ENCODE data around the gene SLC7A10.

SLC7A10 gene

GRCh38 chr19:33208371-33208895 lies 17.2 kb downstream of the SLC7A10 start:
- H3K4me2 ChIP-seq (ENCODE audit: low read depth, low read length): no peak overlapping the region
- H3K36me3 ChIP-seq (replicated peaks; ENCODE audit: insufficient read depth, low read length): no peaks in the 10 kb centered on the region
- no peaks in the 10 kb centered on the region for H3K79me2 ChIP-seq (ENCODE audit: low read length)
- H4K20me1 ChIP-seq (ENCODE audit: insufficient read depth, low read length): no peaks in the 10 kb centered on the region
- H3K27ac ChIP-seq (ENCODE audit: low read length): no peak overlapping the region
- H2AFZ ChIP-seq (ENCODE audit: low read length): no peak overlapping the region
- H3K9me2 ChIP-seq (replicated peaks; ENCODE audit: insufficient read depth, low read length): no peaks in the 10 kb centered on the region
- H3F3A ChIP-seq (ENCODE audit: insufficient read depth, low read length): no peaks in the 10 kb centered on the region
- H3K27me3 ChIP-seq (replicated peaks; ENCODE audit: insufficient read depth, low read length): peaks cover 38% of the 10 kb centered on the region
- H3K9ac ChIP-seq (ENCODE audit: low read length): no peak overlapping the region
- no peaks in the 10 kb centered on the region for H3K9me3 ChIP-seq (replicated peaks; ENCODE audit: insufficient read depth, low read length)
- TF ChIP-seq EZH2 (optimal IDR thresholded peaks at IDR 0.05; ENCODE audit: low read depth, low read length): no peak
- TF ChIP-seq EZH2phosphoT487 (IDR thresholded peaks at IDR 0.05; ENCODE audit: low read length): no peak
- TF ChIP-seq CTCF (IDR thresholded peaks at IDR 0.05; ENCODE audit: low read length): no peak
- H3K4me1 ChIP-seq (ENCODE audit: low read length): no peaks in the 10 kb centered on the region
- DNase-seq: no peak
- H3K4me3 ChIP-seq (ENCODE audit: low read length): no peak overlapping the region

DNA sequence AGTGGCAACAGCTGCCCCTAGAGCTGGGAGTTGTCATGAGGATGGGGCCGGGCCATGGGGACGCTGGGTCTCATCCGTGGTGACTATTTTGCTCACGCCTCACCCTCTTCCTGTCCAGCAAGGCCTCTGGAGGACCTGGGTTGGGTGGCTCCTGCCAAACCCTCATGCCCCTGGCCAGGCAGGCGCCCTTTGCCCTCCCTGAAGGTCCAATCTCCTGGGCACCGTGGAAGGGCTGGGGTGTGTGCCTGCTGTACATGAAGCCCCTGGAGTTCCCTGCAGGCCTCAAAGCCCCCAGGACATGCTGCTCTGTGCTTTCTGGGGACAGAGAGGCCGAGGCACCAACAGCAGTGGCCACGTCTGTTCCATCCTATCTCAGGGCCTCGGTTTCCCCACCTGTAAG lies 17.7 kb downstream of the SLC7A10 start:
- no peaks in the 10 kb centered on the region for H3K9me2 ChIP-seq (replicated peaks; ENCODE audit: insufficient read depth, low read length)
- H3K9me3 ChIP-seq (replicated peaks; ENCODE audit: insufficient read depth, low read length): no peaks in the 10 kb centered on the region
- H3K27me3 ChIP-seq (replicated peaks; ENCODE audit: insufficient read depth, low read length): peaks cover 35% of the 10 kb centered on the region
- no peaks in the 10 kb centered on the region for H3F3A ChIP-seq (ENCODE audit: insufficient read depth, low read length)
- TF ChIP-seq EZH2 (optimal IDR thresholded peaks at IDR 0.05; ENCODE audit: low read depth, low read length): no peak
- TF ChIP-seq EZH2phosphoT487 (IDR thresholded peaks at IDR 0.05; ENCODE audit: low read length): no peak
- TF ChIP-seq CTCF (IDR thresholded peaks at IDR 0.05; ENCODE audit: low read length): no peak
- DNase-seq: no peak
- no peaks in the 10 kb centered on the region for H3K36me3 ChIP-seq (replicated peaks; ENCODE audit: insufficient read depth, low read length)
- H3K4me3 ChIP-seq (ENCODE audit: low read length): no peak overlapping the region
- H3K9ac ChIP-seq (ENCODE audit: low read length): no peak overlapping the region
- no peak overlapping the region for H3K27ac ChIP-seq (ENCODE audit: low read length)
- H2AFZ ChIP-seq (ENCODE audit: low read length): no peak overlapping the region
- no peaks in the 10 kb centered on the region for H4K20me1 ChIP-seq (ENCODE audit: insufficient read depth, low read length)
- no peaks in the 10 kb centered on the region for H3K4me1 ChIP-seq (ENCODE audit: low read length)
- no peaks in the 10 kb centered on the region for H3K79me2 ChIP-seq (ENCODE audit: low read length)
- no peak overlapping the region for H3K4me2 ChIP-seq (ENCODE audit: low read depth, low read length)

DNA sequence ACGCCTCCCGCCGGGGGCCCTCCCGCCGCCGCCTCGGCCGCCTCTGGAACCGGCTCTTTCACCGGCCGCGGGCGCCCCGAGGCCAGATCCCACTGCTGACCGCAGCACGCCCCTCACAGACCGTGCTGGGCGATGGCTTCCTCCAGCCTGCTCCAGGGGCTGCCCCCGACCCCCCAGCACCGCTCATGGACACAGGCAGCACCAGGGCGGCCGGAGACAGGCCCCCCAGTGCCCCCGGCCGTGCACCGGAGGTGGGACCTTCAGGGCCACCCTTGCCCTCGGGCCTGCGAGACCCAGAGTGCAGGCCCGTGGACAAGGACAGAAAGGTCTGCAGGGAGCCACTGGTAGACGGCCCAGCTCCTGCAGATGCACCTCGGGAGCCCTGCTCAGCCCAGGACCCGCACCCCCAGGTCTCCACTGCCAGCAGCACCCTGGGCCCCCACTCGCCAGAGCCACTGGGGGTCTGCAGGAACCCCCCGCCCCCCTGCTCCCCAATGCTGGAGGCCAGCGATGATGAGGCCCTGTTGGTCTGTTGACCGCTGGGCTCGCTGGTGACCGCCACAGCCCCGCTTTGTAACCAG lies 18.5 kb downstream of the SLC7A10 start:
- Histone ChIP-seq H4K20me1 (ENCODE audit: insufficient read depth, low read length) (no peaks in the 10 kb centered on the region), H3K4me2 (ENCODE audit: low read depth, low read length) (no peak overlapping the region), H3K4me1 (ENCODE audit: low read length) (no peaks in the 10 kb centered on the region), H3K4me3 (ENCODE audit: low read length) (no peak overlapping the region), H3K36me3 (replicated peaks; ENCODE audit: insufficient read depth, low read length) (no peaks in the 10 kb centered on the region), H3K27ac (ENCODE audit: low read length) (no peak overlapping the region), H3K27me3 (replicated peaks; ENCODE audit: insufficient read depth, low read length) (peaks cover 27% of the 10 kb centered on the region), H3K9ac (ENCODE audit: low read length) (no peak overlapping the region), H3K9me3 (replicated peaks; ENCODE audit: insufficient read depth, low read length) (no peaks in the 10 kb centered on the region), H3K79me2 (ENCODE audit: low read length) (no peaks in the 10 kb centered on the region), H2AFZ (ENCODE audit: low read length) (no peak overlapping the region), H3F3A (ENCODE audit: insufficient read depth, low read length) (no peaks in the 10 kb centered on the region), H3K9me2 (replicated peaks; ENCODE audit: insufficient read depth, low read length) (no peaks in the 10 kb centered on the region)
- no peak for DNase-seq
- TF ChIP-seq CTCF (IDR thresholded peaks at IDR 0.05; ENCODE audit: low read length): no peak
- no peak for TF ChIP-seq EZH2 (optimal IDR thresholded peaks at IDR 0.05; ENCODE audit: low read depth, low read length)
- no peak for TF ChIP-seq EZH2phosphoT487 (IDR thresholded peaks at IDR 0.05; ENCODE audit: low read length)

Data from MM.1S (cell line).